Measurements from ENCODE around the gene PTPRK.

- no peak for TF ChIP-seq CTCF (conservative IDR thresholded peaks at IDR 0.05; ENCODE audit: low read depth, low read length)
- no peak for TF ChIP-seq EZH2phosphoT487 (IDR thresholded peaks at IDR 0.05; ENCODE audit: borderline replicate concordance, low read length)
These were observed 492.2 kb downstream of the PTPRK start for GRCh38 chr6:128028183-128028582.

Data from PC-3 (cell line).